Transverse colon (tissue), 4 donors: ENCODE data around the gene IGSF9B. TPM values are rescaled to one million over a fixed set of nuclear protein-coding genes. Genes with fewer than 3 reads are reported as not detected.

Experiments
- DNase-seq: peaks from one replicate; pipeline ENCODE4 v3.0.0-alpha.2; 2019
- H3K27ac ChIP-seq, 4 donors: fragments of 200-600 bp; sonication (generic); 2 replicates each; pipeline ENCODE4 v1.5.1; 2016 to 2018; ENCODE audit warnings: inconsistent platforms in 4 of 4
- H3K27me3 ChIP-seq: fragments of 200-600 bp; sonication (generic); 2 replicates; pipeline ENCODE4 v1.5.1; 2017; ENCODE audit warnings: inconsistent platforms
- H3K36me3 ChIP-seq, 4 donors: fragments of 200-600 bp; sonication (generic); 2 replicates each; pipeline ENCODE4 v1.5.1; 2017 to 2019; ENCODE audit warnings: inconsistent platforms in 4 of 4
- H3K4me1 ChIP-seq, 4 donors: fragments of 200-600 bp; sonication (generic); 2 replicates each; pipeline ENCODE4 v1.5.1; 2017 to 2020; ENCODE audit warnings: inconsistent platforms in 4 of 4
- H3K4me3 ChIP-seq, 4 donors: fragments of 200-600 bp; sonication (generic); 1 replicate in 1 of 4; 2 replicates in 3 of 4; pipeline versions ENCODE4 v1.5.1 to v1.6.1; 2017 to 2019; ENCODE audit warnings: inconsistent platforms in 4 of 4
- H3K9me3 ChIP-seq, 2 donors: fragments of 200-600 bp; sonication (generic); 2 replicates each; pipeline ENCODE4 v1.5.1; 2017 to 2019; ENCODE audit warnings: inconsistent platforms in 2 of 2
- EP300 ChIP-seq: sonication (generic); formaldehyde crosslinking; IDR thresholded peaks from one replicate; pipeline ENCODE4 v1.6.1; 2017; ENCODE audit warnings: antibody characterized with exemption, low read depth
- POLR2A ChIP-seq: fragments of 450-650 bp; IDR thresholded peaks from one replicate; pipeline ENCODE4 v1.6.1; 2016; ENCODE audit warnings: antibody characterized with exemption, mild to moderate bottlenecking, moderate library complexity
- POLR2AphosphoS5 ChIP-seq, 3 donors: sonication (generic); formaldehyde crosslinking; IDR thresholded peaks; one replicate each; pipeline ENCODE4 v1.6.1; 2016; ENCODE audit warnings: antibody characterized with exemption in 3 of 3
- WGBS, 2 donors: methylation state at CpG; one replicate each; pipeline ENCODE4 v1.1.5; 2018; ENCODE audit warnings: low coverage in 1 of 2; 5-methylcytosine and 5-hydroxymethylcytosine counted together
- in situ Hi-C, 4 donors: fragments of 200-750 bp; cut with MboI; loops; one replicate each; pipeline versions ENCODE4 v1.15.0 to v1.15.1; 2017; ENCODE audit warnings: low sequenced_read_pairs in 3 of 4, low pct_ligation_motif_present in 1 of 4, low pct_unique_long_range_greater_than_20kb in 1 of 4
- intact Hi-C: fragments of 100-400 bp; cut with DNase I; formaldehyde crosslinking; loops from one replicate; pipeline ENCODE4 v1.15.1; 2023; ENCODE audit warnings: low total_unique reads
- total RNA-seq, 4 donors: library from RNA; depleted of rRNA; stranded (reverse); fragments of >200 nt; gene quantifications; one replicate each; pipeline ENCODE4 v1.1.0, GENCODE V29; 2016
- TF ChIP-seq, protein P1 (sequence below), 5 experiments: fragments of 200-600 bp in 3 of 5; fragments of 450-650 bp in 2 of 5; sonication (generic) in 3 of 5; IDR thresholded peaks; 1 replicate in 2 of 5; 2 replicates in 3 of 5; pipeline ENCODE4 v1.5.1; 2016 to 2017; ENCODE audit warnings: antibody characterized with exemption in 5 of 5, inconsistent platforms in 3 of 5, mild to moderate bottlenecking in 2 of 5, moderate library complexity in 1 of 5

Gene IGSF9B
- total RNA-seq, 4 donors from 2014 or later: 2.6 to 15.3 (median 4.9) TPM

DNA sequence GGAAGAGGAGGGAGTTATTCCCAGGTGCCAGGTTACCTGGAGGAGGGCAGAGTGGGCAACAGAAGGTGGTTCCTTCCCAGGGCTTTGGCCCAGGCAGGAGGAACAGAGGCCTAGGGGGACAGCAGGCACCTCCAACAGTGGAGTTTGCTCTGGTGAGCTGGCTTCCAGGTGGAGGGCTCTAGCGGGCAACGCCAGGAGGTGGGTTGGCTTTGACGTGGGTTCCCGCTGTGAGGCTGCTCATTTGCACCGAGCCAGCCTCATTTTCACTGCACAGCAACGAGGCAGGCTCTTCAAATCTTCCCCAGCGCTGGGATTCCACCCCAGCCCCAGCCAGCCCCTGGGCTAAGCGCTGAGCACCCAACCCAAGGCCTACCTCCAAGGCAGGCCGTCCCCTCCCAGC is 8.1 kb downstream of the IGSF9B start:
- intact Hi-C loops (loop anchor here (5.0 kb wide), 1 partner anchor 99 kb away; no protein-coding TSS in a partner anchor), in situ Hi-C loops (loop anchor here in 3 of 4 donors (25.0 kb wide), 1 partner anchor 189 kb away; no protein-coding TSS in a partner anchor)
- H3K36me3 ChIP-seq: no peaks in the 10 kb centered on the region
- no peak overlapping the region for H3K27ac ChIP-seq
- no peaks in the 10 kb centered on the region for H3K9me3 ChIP-seq
- H3K4me1 ChIP-seq: peaks cover 17 to 45% (median 32%) of the 10 kb centered on the region in 4 donors
- no peak for DNase-seq
- WGBS, 2 donors: 76% methylated on average over 9 of the region's 9 CpGs; no CpG with 5 or more reads in 1 of the 2 donors
- no peak for TF ChIP-seq POLR2AphosphoS5 (IDR thresholded peaks at IDR 0.05)
- no peak overlapping the region for H3K4me3 ChIP-seq
- peaks cover 6% of the 10 kb centered on the region for H3K27me3 ChIP-seq

GRCh38 chr11:133947321-133947756 is 9.4 kb downstream of the IGSF9B start:
- Histone ChIP-seq H3K27me3 (no peaks in the 10 kb centered on the region), H3K4me3 (no peak overlapping the region), H3K4me1 (peaks cover 15 to 43% (median 27%) of the 10 kb centered on the region in 4 donors), H3K36me3 (no peaks in the 10 kb centered on the region), H3K9me3 (no peaks in the 10 kb centered on the region), H3K27ac (peak overlapping the region in 2 of 4 donors; percentile 41 to 44)
- in situ Hi-C loops: loop anchor here in 3 of 4 donors (25.0 kb wide), 1 partner anchor 190 kb away; no protein-coding TSS in a partner anchor
- intact Hi-C loops: loop anchor here (5.0 kb wide), 1 partner anchor 100 kb away; no protein-coding TSS in a partner anchor
- TF ChIP-seq, protein P1, sequence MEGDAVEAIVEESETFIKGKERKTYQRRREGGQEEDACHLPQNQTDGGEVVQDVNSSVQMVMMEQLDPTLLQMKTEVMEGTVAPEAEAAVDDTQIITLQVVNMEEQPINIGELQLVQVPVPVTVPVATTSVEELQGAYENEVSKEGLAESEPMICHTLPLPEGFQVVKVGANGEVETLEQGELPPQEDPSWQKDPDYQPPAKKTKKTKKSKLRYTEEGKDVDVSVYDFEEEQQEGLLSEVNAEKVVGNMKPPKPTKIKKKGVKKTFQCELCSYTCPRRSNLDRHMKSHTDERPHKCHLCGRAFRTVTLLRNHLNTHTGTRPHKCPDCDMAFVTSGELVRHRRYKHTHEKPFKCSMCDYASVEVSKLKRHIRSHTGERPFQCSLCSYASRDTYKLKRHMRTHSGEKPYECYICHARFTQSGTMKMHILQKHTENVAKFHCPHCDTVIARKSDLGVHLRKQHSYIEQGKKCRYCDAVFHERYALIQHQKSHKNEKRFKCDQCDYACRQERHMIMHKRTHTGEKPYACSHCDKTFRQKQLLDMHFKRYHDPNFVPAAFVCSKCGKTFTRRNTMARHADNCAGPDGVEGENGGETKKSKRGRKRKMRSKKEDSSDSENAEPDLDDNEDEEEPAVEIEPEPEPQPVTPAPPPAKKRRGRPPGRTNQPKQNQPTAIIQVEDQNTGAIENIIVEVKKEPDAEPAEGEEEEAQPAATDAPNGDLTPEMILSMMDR (IDR thresholded peaks at IDR 0.05): peak in 2 of 5 experiments; percentile 15 to 22
- TF ChIP-seq POLR2A: no peak
- 12% methylated on average over 11 of the region's 11 CpGs; no CpG with 5 or more reads in 1 of the 2 donors for WGBS, 2 donors
- no peak for DNase-seq

DNA sequence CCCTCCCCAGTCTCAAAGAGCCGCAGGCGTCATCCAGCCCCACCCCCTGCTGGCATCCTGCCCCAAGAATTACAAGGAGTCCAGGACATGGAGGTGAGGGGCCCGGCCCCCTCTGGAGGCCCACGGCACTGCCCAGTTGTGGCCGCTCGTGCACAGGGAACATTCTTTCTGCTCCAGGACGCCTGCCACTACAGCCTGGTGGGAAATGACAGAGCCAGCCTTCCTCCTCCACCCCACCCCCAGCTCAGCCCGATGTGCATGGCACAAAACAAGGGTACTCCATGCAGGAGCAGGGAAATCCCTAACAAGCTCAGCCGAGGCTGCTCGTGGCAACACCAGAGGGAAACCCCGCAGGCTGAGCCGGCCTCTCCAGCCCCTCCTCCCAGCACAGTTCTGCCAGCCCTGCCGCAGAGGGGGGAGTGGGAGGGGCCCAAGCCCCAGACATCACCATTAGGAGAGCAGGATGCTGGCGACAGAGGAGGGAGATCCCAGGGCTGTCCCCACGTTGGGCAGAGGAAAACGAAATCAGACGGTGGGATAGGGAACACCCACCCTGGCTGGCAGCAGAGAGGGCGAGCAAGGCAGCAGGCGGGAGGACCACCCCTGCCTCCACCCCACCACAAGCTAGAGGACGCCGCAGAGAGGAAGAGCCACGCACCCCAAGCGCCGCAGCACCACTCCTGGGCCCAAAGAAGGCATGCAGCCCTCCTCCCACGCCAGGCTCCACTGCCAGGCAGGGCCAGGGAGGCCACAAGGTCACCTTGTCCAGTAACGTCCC is 10.0 kb downstream of the IGSF9B start:
- peak overlapping the region in 2 of 4 donors; percentile 41 to 44 for H3K27ac ChIP-seq
- no peaks in the 10 kb centered on the region for H3K36me3 ChIP-seq
- peaks cover 9 to 39% (median 25%) of the 10 kb centered on the region in 4 donors for H3K4me1 ChIP-seq
- TF ChIP-seq, protein P1 (IDR thresholded peaks at IDR 0.05): no peak
- TF ChIP-seq EP300: no peak
- no peak for TF ChIP-seq POLR2A
- TF ChIP-seq POLR2AphosphoS5 (IDR thresholded peaks at IDR 0.05): no peak
- intact Hi-C loops (loop anchor here (5.0 kb wide), 1 partner anchor 101 kb away; no protein-coding TSS in a partner anchor), in situ Hi-C loops (loop anchor here in 3 of 4 donors (25.0 kb wide), 1 partner anchor 191 kb away; no protein-coding TSS in a partner anchor)
- no peak overlapping the region for H3K4me3 ChIP-seq
- no peaks in the 10 kb centered on the region for H3K27me3 ChIP-seq
- H3K9me3 ChIP-seq: no peaks in the 10 kb centered on the region
- DNase-seq: no peak
- WGBS, 2 donors: 10 to 30% methylated on average over 2 to 19 of the region's 26 CpGs

DNA sequence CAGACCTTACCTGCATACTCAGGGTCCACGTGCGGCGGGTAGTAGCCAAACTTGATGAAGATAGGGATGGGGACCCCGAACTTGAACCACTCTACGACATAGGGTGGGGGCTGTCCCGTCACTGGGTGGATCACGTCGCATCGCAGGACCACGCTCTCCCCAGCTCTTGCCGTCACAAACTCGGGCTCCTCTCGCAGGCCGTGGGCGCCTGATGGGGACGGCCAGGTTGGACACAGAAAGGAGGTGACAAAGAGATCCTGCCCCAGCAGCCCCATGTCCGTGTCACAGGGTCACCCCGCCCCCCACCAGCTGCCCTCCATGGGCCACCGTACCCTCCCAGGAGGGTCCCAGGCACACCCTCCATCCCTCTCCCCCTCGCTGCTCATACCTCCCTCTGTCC is 10.7 kb downstream of the IGSF9B start:
- H3K4me3 ChIP-seq: no peak overlapping the region
- no peaks in the 10 kb centered on the region for H3K36me3 ChIP-seq
- no peaks in the 10 kb centered on the region for H3K9me3 ChIP-seq
- in situ Hi-C loops (loop anchor here in 3 of 4 donors (25.0 kb wide), 1 partner anchor 191 kb away; no protein-coding TSS in a partner anchor), intact Hi-C loops (loop anchor here (5.0 kb wide), 1 partner anchor 101 kb away; no protein-coding TSS in a partner anchor)
- TF ChIP-seq POLR2A (no peak), POLR2AphosphoS5 (IDR thresholded peaks at IDR 0.05) (no peak)
- TF ChIP-seq, protein P1 (IDR thresholded peaks at IDR 0.05): no peak
- no peak for DNase-seq
- no peaks in the 10 kb centered on the region for H3K27me3 ChIP-seq
- WGBS, 2 donors: 83% methylated on average over 19 of the region's 20 CpGs; no CpG with 5 or more reads in 1 of the 2 donors
- H3K27ac ChIP-seq: peak overlapping the region in 3 of 4 donors; percentile 13 to 46 (median 29)
- H3K4me1 ChIP-seq: peaks cover 7 to 35% (median 21%) of the 10 kb centered on the region in 4 donors
